ENCODE results near the gene AGPAT4.

AGPAT4 gene

GRCh38 chr6:161212902-161213301, 61.0 kb downstream of the AGPAT4 start:
- H3K27ac ChIP-seq (ENCODE audit: low read depth, low read length) = no peak overlapping the region
- no peak overlapping the region for H3K18ac ChIP-seq (ENCODE audit: low read length)
- no peak overlapping the region for H2AFZ ChIP-seq (ENCODE audit: insufficient read depth, low read length, poor library complexity)
- H2BK120ac ChIP-seq (ENCODE audit: insufficient read depth, low read length, poor library complexity) = no peak overlapping the region
- no peak overlapping the region for H2BK12ac ChIP-seq (ENCODE audit: low read length)
- DNase-seq = no peak
- peaks cover 8 to 14% of the 10 kb centered on the region in 2 experiments for H3K36me3 ChIP-seq (ENCODE audit: control insufficient read depth in 1 of 2, insufficient read depth in 2 of 2, low read length in 2 of 2)
- H3K9ac ChIP-seq (ENCODE audit: low read length) = no peak overlapping the region
- H3K14ac ChIP-seq (ENCODE audit: low read length) = no peak overlapping the region
- no peak overlapping the region for H4K12ac ChIP-seq (ENCODE audit: low read depth, low read length)
- no CpG with 5 or more reads among the region's 1 CpG for WGBS (ENCODE audit: extremely low coverage, insufficient coverage, insufficient read length)
- no peak overlapping the region for H2AK5ac ChIP-seq (ENCODE audit: low read length)
- no peak overlapping the region for H3K4me2 ChIP-seq (ENCODE audit: low read length)
- no peak overlapping the region for H3K4ac ChIP-seq (ENCODE audit: low read depth, low read length)
- no peak overlapping the region for H3K23ac ChIP-seq (ENCODE audit: low read length)
- no peak overlapping the region for H3K4me3 ChIP-seq (ENCODE audit: low read depth, low read length)
- H3K27me3 ChIP-seq (ENCODE audit: insufficient read depth, low read length) = no peaks in the 10 kb centered on the region
- no peak overlapping the region for H4K8ac ChIP-seq (ENCODE audit: low read depth, low read length)
- H3K79me1 ChIP-seq (ENCODE audit: low read length) = no peaks in the 10 kb centered on the region
- H4K91ac ChIP-seq (ENCODE audit: low read depth, low read length) = no peak overlapping the region
- no peak overlapping the region for H2BK5ac ChIP-seq (ENCODE audit: low read depth, low read length, poor library complexity)
- H3K4me1 ChIP-seq (ENCODE audit: control insufficient read depth in 1 of 2, insufficient read depth in 2 of 2, low read length in 2 of 2) = peaks cover 0 to 3% of the 10 kb centered on the region in 2 experiments
- H3K79me2 ChIP-seq (ENCODE audit: control insufficient read depth, insufficient read depth, low read length, poor library complexity) = no peaks in the 10 kb centered on the region
- H3K9me3 ChIP-seq (ENCODE audit: insufficient read depth, low read depth, low read length) = peaks cover 3% of the 10 kb centered on the region

GRCh38 chr6:161211380-161212035, 62.4 kb downstream of the AGPAT4 start:
- H4K12ac ChIP-seq (ENCODE audit: low read depth, low read length) = no peak overlapping the region
- WGBS (ENCODE audit: extremely low coverage, insufficient coverage, insufficient read length) = no CpG with 5 or more reads among the region's 3 CpGs

GRCh38 chr6:161210857-161211256, 63.0 kb downstream of the AGPAT4 start:
- Histone ChIP-seq H4K91ac (ENCODE audit: low read depth, low read length) (no peak overlapping the region), H4K12ac (ENCODE audit: low read depth, low read length) (no peak overlapping the region), H3K79me2 (ENCODE audit: control insufficient read depth, insufficient read depth, low read length, poor library complexity) (no peaks in the 10 kb centered on the region), H2BK12ac (ENCODE audit: low read length) (no peak overlapping the region), H3K9ac (ENCODE audit: low read length) (no peak overlapping the region), H3K4me1 (ENCODE audit: control insufficient read depth in 1 of 2, insufficient read depth in 2 of 2, low read length in 2 of 2) (peaks cover 0 to 3% of the 10 kb centered on the region in 2 experiments), H3K79me1 (ENCODE audit: low read length) (no peaks in the 10 kb centered on the region), H2AK5ac (ENCODE audit: low read length) (no peak overlapping the region), H3K36me3 (ENCODE audit: control insufficient read depth in 1 of 2, insufficient read depth in 2 of 2, low read length in 2 of 2) (peaks cover 0 to 2% of the 10 kb centered on the region in 2 experiments), H2BK5ac (ENCODE audit: low read depth, low read length, poor library complexity) (no peak overlapping the region), H3K14ac (ENCODE audit: low read length) (no peak overlapping the region), H3K27ac (ENCODE audit: low read depth, low read length) (no peak overlapping the region), H3K9me3 (ENCODE audit: insufficient read depth, low read depth, low read length) (no peaks in the 10 kb centered on the region), H3K23ac (ENCODE audit: low read length) (no peak overlapping the region), H2AFZ (ENCODE audit: insufficient read depth, low read length, poor library complexity) (no peak overlapping the region), H3K4me3 (ENCODE audit: low read depth, low read length) (no peak overlapping the region), H3K27me3 (ENCODE audit: insufficient read depth, low read length) (no peaks in the 10 kb centered on the region), H3K4me2 (ENCODE audit: low read length) (no peak overlapping the region), H3K18ac (ENCODE audit: low read length) (no peak overlapping the region), H4K8ac (ENCODE audit: low read depth, low read length) (no peak overlapping the region), H3K4ac (ENCODE audit: low read depth, low read length) (no peak overlapping the region), H2BK120ac (ENCODE audit: insufficient read depth, low read length, poor library complexity) (no peak overlapping the region)
- DNase-seq = no peak
- no CpG with 5 or more reads among the region's 2 CpGs for WGBS (ENCODE audit: extremely low coverage, insufficient coverage, insufficient read length)

More at GRCh38 chr6:161211380-161212035, 62.4 kb downstream of the AGPAT4 start:
- H3K4me1 ChIP-seq (ENCODE audit: control insufficient read depth in 1 of 2, insufficient read depth in 2 of 2, low read length in 2 of 2) = peaks cover 0 to 3% of the 10 kb centered on the region in 2 experiments
- H3K23ac ChIP-seq (ENCODE audit: low read length) = no peak overlapping the region
- H3K27ac ChIP-seq (ENCODE audit: low read depth, low read length) = no peak overlapping the region
- no peak overlapping the region for H3K4me2 ChIP-seq (ENCODE audit: low read length)
- H2AFZ ChIP-seq (ENCODE audit: insufficient read depth, low read length, poor library complexity) = no peak overlapping the region
- no peaks in the 10 kb centered on the region for H3K79me2 ChIP-seq (ENCODE audit: control insufficient read depth, insufficient read depth, low read length, poor library complexity)
- no peak overlapping the region for H2BK12ac ChIP-seq (ENCODE audit: low read length)
- no peak overlapping the region for H4K8ac ChIP-seq (ENCODE audit: low read depth, low read length)
- H2BK120ac ChIP-seq (ENCODE audit: insufficient read depth, low read length, poor library complexity) = no peak overlapping the region
- H3K79me1 ChIP-seq (ENCODE audit: low read length) = no peaks in the 10 kb centered on the region
- H3K36me3 ChIP-seq (ENCODE audit: control insufficient read depth in 1 of 2, insufficient read depth in 2 of 2, low read length in 2 of 2) = peaks cover 3 to 5% of the 10 kb centered on the region in 2 experiments
- H3K4ac ChIP-seq (ENCODE audit: low read depth, low read length) = no peak overlapping the region
- no peak overlapping the region for H3K9ac ChIP-seq (ENCODE audit: low read length)
- no peaks in the 10 kb centered on the region for H3K9me3 ChIP-seq (ENCODE audit: insufficient read depth, low read depth, low read length)
- no peak overlapping the region for H3K14ac ChIP-seq (ENCODE audit: low read length)
- H4K91ac ChIP-seq (ENCODE audit: low read depth, low read length) = no peak overlapping the region
- no peak overlapping the region for H3K4me3 ChIP-seq (ENCODE audit: low read depth, low read length)
- DNase-seq = no peak
- H3K18ac ChIP-seq (ENCODE audit: low read length) = no peak overlapping the region
- H2AK5ac ChIP-seq (ENCODE audit: low read length) = no peak overlapping the region
- no peaks in the 10 kb centered on the region for H3K27me3 ChIP-seq (ENCODE audit: insufficient read depth, low read length)
- no peak overlapping the region for H2BK5ac ChIP-seq (ENCODE audit: low read depth, low read length, poor library complexity)

GRCh38 chr6:161207200-161207599, 66.7 kb downstream of the AGPAT4 start:
- DNase-seq = no peak
- H3K18ac ChIP-seq (ENCODE audit: low read length) = no peak overlapping the region
- no peak overlapping the region for H3K27ac ChIP-seq (ENCODE audit: low read depth, low read length)
- H3K14ac ChIP-seq (ENCODE audit: low read length) = no peak overlapping the region
- no peak overlapping the region for H2AFZ ChIP-seq (ENCODE audit: insufficient read depth, low read length, poor library complexity)
- H3K4ac ChIP-seq (ENCODE audit: low read depth, low read length) = no peak overlapping the region
- H2BK5ac ChIP-seq (ENCODE audit: low read depth, low read length, poor library complexity) = no peak overlapping the region
- no peaks in the 10 kb centered on the region for H3K27me3 ChIP-seq (ENCODE audit: insufficient read depth, low read length)
- H2AK5ac ChIP-seq (ENCODE audit: low read length) = no peak overlapping the region
- no CpG with 5 or more reads among the region's 4 CpGs for WGBS (ENCODE audit: extremely low coverage, insufficient coverage, insufficient read length)
- H2BK120ac ChIP-seq (ENCODE audit: insufficient read depth, low read length, poor library complexity) = no peak overlapping the region
- H3K9me3 ChIP-seq (ENCODE audit: insufficient read depth, low read depth, low read length) = no peaks in the 10 kb centered on the region
- H3K4me1 ChIP-seq (ENCODE audit: control insufficient read depth in 1 of 2, insufficient read depth in 2 of 2, low read length in 2 of 2) = no peaks in the 10 kb centered on the region
- no peak overlapping the region for H4K12ac ChIP-seq (ENCODE audit: low read depth, low read length)
- H3K79me2 ChIP-seq (ENCODE audit: control insufficient read depth, insufficient read depth, low read length, poor library complexity) = no peaks in the 10 kb centered on the region
- H3K79me1 ChIP-seq (ENCODE audit: low read length) = no peaks in the 10 kb centered on the region
- H3K9ac ChIP-seq (ENCODE audit: low read length) = no peak overlapping the region
- no peak overlapping the region for H2BK12ac ChIP-seq (ENCODE audit: low read length)
- no peak overlapping the region for H4K91ac ChIP-seq (ENCODE audit: low read depth, low read length)
- no peak overlapping the region for H3K4me3 ChIP-seq (ENCODE audit: low read depth, low read length)
- H3K4me2 ChIP-seq (ENCODE audit: low read length) = no peak overlapping the region
- H3K36me3 ChIP-seq (ENCODE audit: control insufficient read depth in 1 of 2, insufficient read depth in 2 of 2, low read length in 2 of 2) = no peaks in the 10 kb centered on the region
- no peak overlapping the region for H3K23ac ChIP-seq (ENCODE audit: low read length)
- H4K8ac ChIP-seq (ENCODE audit: low read depth, low read length) = no peak overlapping the region

Data from trophoblast cell (in vitro differentiated cells and primary cell).